ENCODE data around the gene RPP30. TPM values are rescaled to one million over a fixed set of nuclear protein-coding genes. Genes with fewer than 3 reads are reported as not detected.

RPP30 gene
- total and polyA plus RNA-seq, 11 donors = 26.4 to 39.9 (median 32.0) TPM

DNA sequence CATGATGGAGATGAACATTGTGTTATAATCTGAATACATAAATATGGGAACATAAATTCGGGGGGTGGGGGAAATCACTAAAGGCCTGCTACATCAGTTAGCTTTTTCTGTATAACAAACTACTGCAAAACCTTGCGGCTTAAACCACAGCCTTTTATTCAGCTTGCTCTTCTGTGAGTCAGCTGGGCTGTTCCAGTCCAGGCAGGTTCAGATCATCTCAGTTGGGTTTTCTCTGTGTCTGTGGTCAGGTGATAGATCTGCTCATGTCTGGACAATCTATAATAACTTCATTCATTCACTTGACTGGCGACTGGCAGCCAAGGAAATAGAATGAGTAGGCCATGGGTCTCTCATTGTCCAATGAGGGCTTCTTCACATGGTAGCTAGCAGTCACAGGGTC, 37.4 kb upstream of the RPP30 start:
- Histone ChIP-seq H3K27me3 (peaks cover 0 to 5% (median 0%) of the 10 kb centered on the region in 9 donors), H3K36me3 (no peaks in the 10 kb centered on the region), H3K4me3 (no peak overlapping the region), H3K9me3 (no peaks in the 10 kb centered on the region), H3K27ac (no peak overlapping the region), H3K4me1 (no peaks in the 10 kb centered on the region)
- WGBS, 4 donors = 75 to 82% (median 78%) methylated on average over 3 of the region's 3 CpGs
- no peak for TF ChIP-seq POLR2A (IDR thresholded peaks at IDR 0.05)
- TF ChIP-seq, protein P1, sequence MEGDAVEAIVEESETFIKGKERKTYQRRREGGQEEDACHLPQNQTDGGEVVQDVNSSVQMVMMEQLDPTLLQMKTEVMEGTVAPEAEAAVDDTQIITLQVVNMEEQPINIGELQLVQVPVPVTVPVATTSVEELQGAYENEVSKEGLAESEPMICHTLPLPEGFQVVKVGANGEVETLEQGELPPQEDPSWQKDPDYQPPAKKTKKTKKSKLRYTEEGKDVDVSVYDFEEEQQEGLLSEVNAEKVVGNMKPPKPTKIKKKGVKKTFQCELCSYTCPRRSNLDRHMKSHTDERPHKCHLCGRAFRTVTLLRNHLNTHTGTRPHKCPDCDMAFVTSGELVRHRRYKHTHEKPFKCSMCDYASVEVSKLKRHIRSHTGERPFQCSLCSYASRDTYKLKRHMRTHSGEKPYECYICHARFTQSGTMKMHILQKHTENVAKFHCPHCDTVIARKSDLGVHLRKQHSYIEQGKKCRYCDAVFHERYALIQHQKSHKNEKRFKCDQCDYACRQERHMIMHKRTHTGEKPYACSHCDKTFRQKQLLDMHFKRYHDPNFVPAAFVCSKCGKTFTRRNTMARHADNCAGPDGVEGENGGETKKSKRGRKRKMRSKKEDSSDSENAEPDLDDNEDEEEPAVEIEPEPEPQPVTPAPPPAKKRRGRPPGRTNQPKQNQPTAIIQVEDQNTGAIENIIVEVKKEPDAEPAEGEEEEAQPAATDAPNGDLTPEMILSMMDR (IDR thresholded peaks at IDR 0.05) = no peak
- intact Hi-C loops (cut with DNase I) = no loop called here
- DNase-seq (no peak), ATAC-seq (no peak)

DNA sequence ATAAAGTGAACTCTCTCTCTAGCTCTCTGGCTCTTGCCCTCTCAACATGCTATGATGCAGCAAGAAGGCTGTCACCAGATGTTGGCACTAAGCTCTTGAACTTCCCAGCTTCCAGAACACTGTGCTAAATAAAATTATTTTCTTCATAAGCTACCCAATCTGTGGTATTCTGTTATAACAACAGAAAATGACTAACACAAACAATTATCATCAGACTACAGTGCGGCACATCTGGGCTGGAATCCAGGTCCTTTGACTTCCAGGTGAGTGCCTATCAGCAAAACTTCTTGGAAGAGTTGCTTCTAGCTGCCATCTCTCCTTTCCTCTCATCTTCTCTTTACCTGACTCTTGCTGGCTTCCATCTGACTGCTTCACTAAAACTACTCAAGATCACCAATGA, 34.3 kb upstream of the RPP30 start:
- no peak overlapping the region for H3K4me3 ChIP-seq
- H3K27ac ChIP-seq = no peak overlapping the region
- peaks cover 0 to 5% (median 0%) of the 10 kb centered on the region in 9 donors for H3K27me3 ChIP-seq
- WGBS, 4 donors = 84 to 96% (median 94%) methylated on average over 1 of the region's 1 CpG
- intact Hi-C loops (cut with DNase I) = no loop called here
- TF ChIP-seq, protein P1 (IDR thresholded peaks at IDR 0.05) = no peak
- TF ChIP-seq POLR2A (IDR thresholded peaks at IDR 0.05) = no peak
- H3K9me3 ChIP-seq = no peaks in the 10 kb centered on the region
- H3K36me3 ChIP-seq = no peaks in the 10 kb centered on the region
- H3K4me1 ChIP-seq = no peaks in the 10 kb centered on the region
- DNase-seq (no peak), ATAC-seq (no peak)

DNA sequence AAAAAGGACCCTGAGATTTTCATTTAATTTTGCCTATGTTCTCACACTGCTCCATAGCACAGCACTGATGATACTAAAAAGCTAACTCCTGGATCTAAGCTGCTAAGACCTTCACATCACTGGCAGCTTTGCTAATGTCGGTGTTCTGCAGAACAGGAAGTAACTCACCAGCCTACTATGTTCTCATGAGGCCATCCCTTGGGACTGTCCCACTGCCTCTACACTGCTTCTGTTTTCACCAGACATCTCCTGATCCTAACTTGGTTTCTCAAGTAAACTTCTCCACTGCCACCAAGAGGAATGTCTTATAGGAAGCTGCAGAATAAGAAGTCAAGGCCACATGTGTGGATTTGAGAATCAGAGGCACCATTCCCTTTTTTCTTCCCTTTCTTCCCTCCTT, 29.0 kb upstream of the RPP30 start:
- 55 to 72% (median 69%) methylated on average over 1 of the region's 1 CpG for WGBS, 4 donors
- TF ChIP-seq POLR2A (IDR thresholded peaks at IDR 0.05) = no peak
- TF ChIP-seq, protein P1 (IDR thresholded peaks at IDR 0.05) = no peak
- Histone ChIP-seq H3K4me3 (no peak overlapping the region), H3K4me1 (peaks cover 0 to 9% (median 0%) of the 10 kb centered on the region in 12 donors), H3K27me3 (peaks cover 0 to 9% (median 0%) of the 10 kb centered on the region in 9 donors), H3K9me3 (no peaks in the 10 kb centered on the region), H3K36me3 (no peaks in the 10 kb centered on the region), H3K27ac (no peak overlapping the region)
- ATAC-seq (no peak), DNase-seq (no peak)
- intact Hi-C loops (cut with DNase I) = no loop called here

DNA sequence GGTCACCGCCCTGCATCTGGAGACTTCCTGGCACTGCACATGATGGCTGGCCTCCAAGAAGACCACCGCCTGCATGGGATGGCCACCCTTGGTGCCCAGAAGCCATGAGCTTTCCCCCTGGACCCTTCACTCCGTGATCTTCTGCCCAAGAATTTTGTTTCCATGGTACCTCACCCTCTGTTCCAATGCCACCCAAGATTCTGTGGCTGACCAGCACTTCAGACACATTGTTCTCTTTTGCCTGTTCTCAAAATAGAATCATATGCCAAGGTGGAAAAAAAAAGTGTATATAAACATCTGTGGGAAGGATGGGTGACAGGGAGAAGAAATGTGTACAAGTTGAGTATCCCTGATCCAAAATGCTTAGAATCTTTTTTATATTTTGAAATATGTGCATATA, 26.0 kb upstream of the RPP30 start:
- H3K4me3 ChIP-seq = no peak overlapping the region
- peaks cover 0 to 10% (median 0%) of the 10 kb centered on the region in 12 donors for H3K4me1 ChIP-seq
- H3K9me3 ChIP-seq = peaks cover 0 to 13% (median 7%) of the 10 kb centered on the region in 12 donors
- DNase-seq (no peak), ATAC-seq (no peak)
- peaks cover 0 to 13% (median 0%) of the 10 kb centered on the region in 9 donors for H3K27me3 ChIP-seq
- TF ChIP-seq POLR2A (IDR thresholded peaks at IDR 0.05) = no peak
- TF ChIP-seq, protein P1 (IDR thresholded peaks at IDR 0.05) = no peak
- no peak overlapping the region for H3K27ac ChIP-seq
- H3K36me3 ChIP-seq = no peaks in the 10 kb centered on the region
- WGBS, 4 donors = 60 to 77% (median 74%) methylated on average over 3 of the region's 3 CpGs
- intact Hi-C loops (cut with DNase I) = no loop called here
